ENCODE results near the gene RAMP2. TPM values are rescaled to one million over a fixed set of nuclear protein-coding genes. Genes with fewer than 3 reads are reported as not detected.

Gene RAMP2
- total RNA-seq, 1 experiment from 2014 or later: 10.9 TPM

DNA sequence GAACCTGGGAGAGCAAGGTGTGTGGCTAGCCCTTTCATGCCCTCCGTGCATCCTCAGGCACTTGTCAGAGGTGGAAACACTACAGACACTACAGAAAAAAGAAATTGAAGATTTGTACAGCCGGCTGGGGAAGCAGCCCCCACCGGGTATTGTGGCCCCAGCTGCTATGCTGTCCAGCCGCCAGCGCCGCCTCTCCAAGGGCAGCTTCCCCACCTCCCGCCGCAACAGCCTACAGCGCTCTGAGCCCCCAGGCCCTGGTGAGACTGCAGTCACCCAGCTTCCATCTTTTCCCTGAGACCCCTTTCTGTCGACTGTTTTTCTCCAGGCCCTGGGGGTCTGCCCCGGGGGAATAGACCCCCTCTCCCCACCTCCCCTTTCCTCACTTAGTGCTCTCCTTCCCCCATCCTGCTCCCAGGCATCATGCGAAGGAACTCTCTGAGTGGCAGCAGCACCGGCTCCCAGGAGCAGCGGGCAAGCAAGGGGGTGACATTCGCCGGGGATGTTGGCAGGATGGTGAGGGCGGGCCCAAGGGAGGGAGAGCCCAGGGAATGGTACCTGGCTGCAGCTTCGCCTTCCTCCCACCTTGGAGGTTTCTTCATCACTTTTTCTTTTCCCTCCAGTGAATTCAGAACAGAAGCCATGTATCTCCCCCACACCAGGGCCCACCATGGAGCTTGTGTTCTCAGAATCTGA is 35.2 kb downstream of the RAMP2 start:
- CTCF ChIA-PET: interaction anchor here (0.5 to 1.2 kb wide), 2 partner anchors 33 to 241 kb away, joined by 5 read pairs; no protein-coding TSS in a partner anchor
- ATAC-seq (no peak), DNase-seq (ENCODE audit: low spot score) (no peak)
- peaks cover 6% of the 10 kb centered on the region; the same call in 1 of the 2 replicates for H3K4me1 Mint-ChIP-seq
- POLR2A ChIA-PET: no interaction called here
- H3K27ac Mint-ChIP-seq: no peak overlapping the region
- TF ChIP-seq E2F4 (CRISPR knock-in tag; IDR thresholded peaks at IDR 0.05; ENCODE audit: borderline replicate concordance, low read depth) (no peak), ZNF396 (CRISPR knock-in tag; IDR thresholded peaks at IDR 0.05; ENCODE audit: borderline replicate concordance) (no peak)
- peaks cover 8% of the 10 kb centered on the region for H3K36me3 Mint-ChIP-seq
- peaks cover 28% of the 10 kb centered on the region for H3K27me3 Mint-ChIP-seq (ENCODE audit: low read depth)
- peaks cover 6% of the 10 kb centered on the region for H3K9me3 Mint-ChIP-seq
- no peak overlapping the region for H3K4me3 Mint-ChIP-seq

DNA sequence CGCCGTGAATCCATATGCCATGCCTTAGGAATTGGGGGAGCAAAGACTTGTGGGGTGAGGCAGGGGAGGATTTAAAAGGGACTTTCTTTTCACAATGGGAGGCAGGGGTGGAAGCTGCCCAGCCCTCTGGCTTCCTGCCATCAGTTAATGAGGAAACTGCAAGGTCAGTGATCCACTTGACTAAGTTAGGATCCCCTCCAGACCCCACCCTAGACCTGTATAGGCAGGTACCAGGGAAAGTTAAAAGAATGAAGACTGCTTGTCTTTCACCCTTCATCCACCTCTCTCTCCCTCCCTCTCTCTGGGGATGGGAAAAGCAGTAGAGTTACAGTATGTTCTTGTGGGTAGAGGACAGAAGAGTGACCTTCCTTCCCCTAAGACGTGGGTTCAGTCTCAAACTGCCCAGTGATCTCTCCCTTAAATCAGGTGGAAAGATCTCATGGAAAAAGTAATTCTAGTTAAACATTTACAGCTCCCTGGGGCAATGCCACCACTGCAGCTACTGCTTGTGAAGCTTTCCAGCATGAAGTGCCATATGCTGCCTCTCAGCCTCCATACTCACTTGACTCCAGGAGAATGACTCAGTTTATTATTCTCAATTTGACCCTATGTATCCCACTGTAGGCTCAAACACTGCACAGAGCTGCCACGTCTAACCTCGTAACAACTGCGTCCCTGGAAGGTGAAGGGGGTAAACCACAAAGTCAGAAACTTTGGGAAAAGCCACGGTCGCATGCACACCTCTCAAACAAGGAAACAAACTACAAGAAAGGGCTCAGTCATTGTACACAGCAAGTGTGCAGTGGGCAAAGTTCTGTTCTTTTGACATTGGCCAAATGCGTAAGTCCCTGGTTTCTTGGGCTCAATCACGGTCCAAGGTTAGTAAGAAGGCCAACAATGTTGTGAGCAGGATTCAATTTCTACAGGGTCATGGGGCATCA is 36.3 kb downstream of the RAMP2 start:
- H3K4me3 Mint-ChIP-seq: peak overlapping the region; percentile 94
- no peak for DNase-seq (ENCODE audit: low spot score)
- peaks cover 8% of the 10 kb centered on the region for H3K36me3 Mint-ChIP-seq
- TF ChIP-seq, protein P1, sequence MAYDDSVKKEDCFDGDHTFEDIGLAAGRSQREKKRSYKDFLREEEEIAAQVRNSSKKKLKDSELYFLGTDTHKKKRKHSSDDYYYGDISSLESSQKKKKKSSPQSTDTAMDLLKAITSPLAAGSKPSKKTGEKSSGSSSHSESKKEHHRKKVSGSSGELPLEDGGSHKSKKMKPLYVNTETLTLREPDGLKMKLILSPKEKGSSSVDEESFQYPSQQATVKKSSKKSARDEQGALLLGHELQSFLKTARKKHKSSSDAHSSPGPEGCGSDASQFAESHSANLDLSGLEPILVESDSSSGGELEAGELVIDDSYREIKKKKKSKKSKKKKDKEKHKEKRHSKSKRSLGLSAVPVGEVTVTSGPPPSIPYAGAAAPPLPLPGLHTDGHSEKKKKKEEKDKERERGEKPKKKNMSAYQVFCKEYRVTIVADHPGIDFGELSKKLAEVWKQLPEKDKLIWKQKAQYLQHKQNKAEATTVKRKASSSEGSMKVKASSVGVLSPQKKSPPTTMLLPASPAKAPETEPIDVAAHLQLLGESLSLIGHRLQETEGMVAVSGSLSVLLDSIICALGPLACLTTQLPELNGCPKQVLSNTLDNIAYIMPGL (CRISPR knock-in tag; IDR thresholded peaks at IDR 0.05): no peak
- no peak for TF ChIP-seq RORB (CRISPR knock-in tag; IDR thresholded peaks at IDR 0.05)
- no peak for TF ChIP-seq NR1H2 (CRISPR knock-in tag; IDR thresholded peaks at IDR 0.05)
- ChIA-PET POLR2A (interaction anchor here (0.6 to 1.2 kb wide), 2 partner anchors 17 to 76 kb away, joined by 3 read pairs; partner anchors contain the start of gene WNK4), CTCF (interaction anchor here (0.5 to 2.2 kb wide), 4 partner anchors 23 to 240 kb away, joined by 5 to 19 read pairs (median 13); partner anchors contain the start of gene BECN1)
- no peak for ATAC-seq
- peaks cover 6% of the 10 kb centered on the region; the same call in 1 of the 2 replicates for H3K4me1 Mint-ChIP-seq
- H3K27me3 Mint-ChIP-seq (ENCODE audit: low read depth): peaks cover 25% of the 10 kb centered on the region
- H3K9me3 Mint-ChIP-seq: peaks cover 6% of the 10 kb centered on the region
- no peak overlapping the region for H3K27ac Mint-ChIP-seq

GRCh38 chr17:42798011-42798382 is 37.0 kb downstream of the RAMP2 start:
- CTCF ChIA-PET: interaction anchor here (0.6 to 2.2 kb wide), 8 partner anchors 22 to 299 kb away, joined by 3 to 19 read pairs (median 4); partner anchors contain the start of genes BECN1, PLEKHH3 and RAMP2
- no peak for TF ChIP-seq NR3C1 (CRISPR knock-in tag; conservative IDR thresholded peaks at IDR 0.05; ENCODE audit: low read depth)
- no peak for TF ChIP-seq FOXP1 (CRISPR knock-in tag; IDR thresholded peaks at IDR 0.05; ENCODE audit: borderline replicate concordance)
- TF ChIP-seq ZNF671 (CRISPR knock-in tag; IDR thresholded peaks at IDR 0.05): no peak
- TF ChIP-seq NFYB (CRISPR knock-in tag; conservative IDR thresholded peaks at IDR 0.05; ENCODE audit: low read depth): no peak
- no peak for TF ChIP-seq ATF3 (CRISPR knock-in tag; conservative IDR thresholded peaks at IDR 0.05)
- no peak for TF ChIP-seq CDX4 (CRISPR knock-in tag; IDR thresholded peaks at IDR 0.05; ENCODE audit: borderline replicate concordance)
- TF ChIP-seq NFATC4 (CRISPR knock-in tag; IDR thresholded peaks at IDR 0.05): no peak
- no peak for TF ChIP-seq GTF2I (CRISPR knock-in tag; conservative IDR thresholded peaks at IDR 0.05)
- TF ChIP-seq ZNF416 (CRISPR knock-in tag; IDR thresholded peaks at IDR 0.05): no peak
- TF ChIP-seq, protein P2, sequence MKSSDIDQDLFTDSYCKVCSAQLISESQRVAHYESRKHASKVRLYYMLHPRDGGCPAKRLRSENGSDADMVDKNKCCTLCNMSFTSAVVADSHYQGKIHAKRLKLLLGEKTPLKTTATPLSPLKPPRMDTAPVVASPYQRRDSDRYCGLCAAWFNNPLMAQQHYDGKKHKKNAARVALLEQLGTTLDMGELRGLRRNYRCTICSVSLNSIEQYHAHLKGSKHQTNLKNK (CRISPR knock-in tag; IDR thresholded peaks at IDR 0.05): no peak
- no peak for TF ChIP-seq IRF2 (CRISPR knock-in tag; IDR thresholded peaks at IDR 0.05; ENCODE audit: borderline replicate concordance, low read depth)
- TF ChIP-seq KAT7 (CRISPR knock-in tag; IDR thresholded peaks at IDR 0.05; ENCODE audit: borderline replicate concordance): no peak
- TF ChIP-seq NR1H2 (CRISPR knock-in tag; IDR thresholded peaks at IDR 0.05): no peak
- TF ChIP-seq JUN (CRISPR knock-in tag; IDR thresholded peaks at IDR 0.05): no peak
- TF ChIP-seq SMAD3 (CRISPR knock-in tag; IDR thresholded peaks at IDR 0.05; ENCODE audit: borderline replicate concordance): no peak
- TF ChIP-seq ESRRA (CRISPR knock-in tag; IDR thresholded peaks at IDR 0.05; ENCODE audit: borderline replicate concordance): no peak
- TF ChIP-seq, protein P3, sequence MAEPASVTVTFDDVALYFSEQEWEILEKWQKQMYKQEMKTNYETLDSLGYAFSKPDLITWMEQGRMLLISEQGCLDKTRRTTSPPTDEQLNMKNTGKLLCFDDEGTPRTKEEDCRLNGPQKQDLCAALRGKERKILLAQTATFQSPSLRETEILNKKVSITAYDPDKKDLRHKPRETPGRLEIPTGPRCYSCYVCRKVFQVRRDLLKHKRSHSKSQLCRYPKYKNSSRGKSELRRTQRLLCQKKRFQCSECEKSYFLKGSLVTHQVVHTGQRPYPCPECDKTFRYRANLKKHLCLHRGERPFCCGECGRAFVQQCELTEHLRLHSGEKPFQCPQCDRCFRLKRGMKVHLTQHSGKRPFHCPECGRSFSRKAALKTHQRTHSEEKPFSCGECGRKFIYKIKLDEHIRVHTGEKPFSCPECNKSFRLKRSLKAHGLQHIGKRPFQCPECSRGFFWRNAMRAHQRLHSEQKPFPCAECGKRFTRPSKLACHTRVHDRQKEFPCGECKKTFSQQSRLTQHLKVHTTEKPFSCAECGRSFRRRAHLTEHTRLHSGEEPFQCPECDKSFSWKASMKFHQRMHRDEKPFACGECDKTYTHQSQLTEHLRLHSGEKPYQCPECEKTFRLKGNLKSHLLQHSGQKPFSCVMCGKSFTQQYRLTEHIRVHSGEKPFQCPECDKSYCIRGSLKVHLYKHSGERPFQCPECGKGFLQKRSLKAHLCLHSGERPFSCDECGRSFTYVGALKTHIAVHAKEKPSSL (CRISPR knock-in tag; conservative IDR thresholded peaks at IDR 0.05): no peak
- TF ChIP-seq CBFB (CRISPR knock-in tag; IDR thresholded peaks at IDR 0.05; ENCODE audit: low read depth): no peak
- ATAC-seq: no peak
- Mint-ChIP-seq H3K4me3 (peak overlapping the region; percentile 94), H3K27me3 (ENCODE audit: low read depth) (peaks cover 29% of the 10 kb centered on the region), H3K36me3 (peaks cover 8% of the 10 kb centered on the region), H3K27ac (no peak overlapping the region), H3K9me3 (peaks cover 6% of the 10 kb centered on the region), H3K4me1 (peaks cover 6% of the 10 kb centered on the region; the same call in 1 of the 2 replicates)
- POLR2A ChIA-PET: interaction anchor here (0.6 to 1.3 kb wide), 3 partner anchors 17 to 76 kb away, joined by 3 to 5 read pairs (median 3); partner anchors contain the start of genes VPS25 and WNK4
- no peak for DNase-seq (ENCODE audit: low spot score)
